HepG2 (cell line): Measurements from ENCODE around the gene DLEC1. TPM values are rescaled to one million over a fixed set of nuclear protein-coding genes. Genes with fewer than 3 reads are reported as not detected.

Source experiments
- ASH2L ChIP-seq: fragments of 300-600, 200-600 bp; sonication (generic); IDR thresholded peaks from 2 replicates; pipeline ENCODE4 v1.7.0; 2017; ENCODE audit warnings: low read depth, mild to moderate bottlenecking, moderate library complexity, mixed read lengths, low read length; ENCODE audit not compliant: insufficient read length
- KMT2B ChIP-seq: IDR thresholded peaks from 2 replicates; pipeline ENCODE4 v1.6.1; 2016; ENCODE audit warnings: missing genetic modification reagents, missing compliant biosample characterization
- MEIS2 ChIP-seq: sonication (generic); formaldehyde crosslinking; IDR thresholded peaks from 2 replicates; pipeline ENCODE4 v1.9.0; 2021; ENCODE audit warnings: mild to moderate bottlenecking, missing genetic modification reagents
- NFE2 ChIP-seq: sonication (generic); formaldehyde crosslinking; IDR thresholded peaks from 2 replicates; pipeline ENCODE4 v1.4.0; 2020; ENCODE audit warnings: missing genetic modification reagents
- RFXAP ChIP-seq: sonication (generic); formaldehyde crosslinking; IDR thresholded peaks from 2 replicates; pipeline ENCODE4 v1.4.0; 2020; ENCODE audit warnings: missing genetic modification reagents, borderline replicate concordance
- TBL1XR1 ChIP-seq: fragments of 150-350 bp; IDR thresholded peaks from 2 replicates; pipeline ENCODE4 v1.6.1; 2014; ENCODE audit warnings: borderline replicate concordance, low read length; ENCODE audit not compliant: partially characterized antibody
- TSC22D2 ChIP-seq: sonication (generic); formaldehyde crosslinking; IDR thresholded peaks from 2 replicates; pipeline ENCODE4 v1.5.1; 2020; ENCODE audit warnings: missing genetic modification reagents, mild to moderate bottlenecking, borderline replicate concordance
- ZIK1 ChIP-seq: sonication (generic); formaldehyde crosslinking; IDR thresholded peaks from 2 replicates; pipeline ENCODE4 v1.5.0; 2020; ENCODE audit warnings: mild to moderate bottlenecking, low read depth, missing genetic modification reagents, borderline replicate concordance
- ZNF138 ChIP-seq: sonication (generic); formaldehyde crosslinking; IDR thresholded peaks from 2 replicates; pipeline ENCODE4 v1.5.0; 2020; ENCODE audit warnings: mild to moderate bottlenecking, low read depth, missing genetic modification reagents
- ZNF543 ChIP-seq: sonication (generic); formaldehyde crosslinking; IDR thresholded peaks from 2 replicates; pipeline ENCODE4 v1.4.0; 2020; ENCODE audit warnings: mild to moderate bottlenecking, missing genetic modification reagents
- ZNF652 ChIP-seq: IDR thresholded peaks from 2 replicates; pipeline ENCODE4 v1.6.1; 2016; ENCODE audit warnings: low read depth, borderline replicate concordance
- ZNF703 ChIP-seq: sonication (generic); formaldehyde crosslinking; IDR thresholded peaks from 2 replicates; pipeline ENCODE4 v1.5.1; 2020; ENCODE audit warnings: missing genetic modification reagents, mild to moderate bottlenecking, moderate library complexity, borderline replicate concordance
- ZNF83 ChIP-seq: sonication (generic); formaldehyde crosslinking; IDR thresholded peaks from 2 replicates; pipeline ENCODE4 v1.4.0; 2020; ENCODE audit warnings: missing genetic modification reagents, mild to moderate bottlenecking, borderline replicate concordance
- polyA plus RNA-seq, 8 experiments: library from polyadenylated mRNA; depleted of rRNA in 3 of 8; stranded (reverse) in 7 of 8; unstranded in 1 of 8; fragments of >200 nt; fragmentation: Illumina TruSeq in 4 of 8; extraction: Trizol in 4 of 8; gene quantifications; 2 replicates each; pipeline versions ENCODE4 v1.2.1 to v1.2.3, GENCODE V29; 2011 to 2016; ENCODE audit warnings: low read depth in 4 of 8, missing spikeins in 1 of 8, mixed read lengths in 1 of 8; ENCODE audit not compliant: insufficient read depth in 1 of 8
- total RNA-seq, 5 experiments: library from RNA; depleted of rRNA; stranded (reverse); fragments of >200 nt; fragmentation: Illumina TruSeq; extraction: Trizol; gene quantifications; 2 replicates each; pipeline ENCODE4 v1.2.3, GENCODE V29; 2016; ENCODE audit warnings: low read depth in 1 of 5
- TF ChIP-seq, protein P1 (sequence below): IDR thresholded peaks from 2 replicates; pipeline ENCODE4 v1.6.1; 2016; ENCODE audit warnings: missing biosample characterization, missing genetic modification reagents, low read depth
- TF ChIP-seq, protein P2 (sequence below): sonication (generic); formaldehyde crosslinking; conservative IDR thresholded peaks from 2 replicates; pipeline ENCODE4 v1.4.0; 2020; ENCODE audit warnings: missing genetic modification reagents
- TF ChIP-seq, protein P3 (sequence below): sonication (generic); formaldehyde crosslinking; IDR thresholded peaks from 2 replicates; pipeline ENCODE4 v1.8.0; 2022; ENCODE audit warnings: missing genetic modification reagents, mild to moderate bottlenecking, moderate library complexity, borderline replicate concordance
- TF ChIP-seq, protein P4 (sequence below): sonication (generic); formaldehyde crosslinking; IDR thresholded peaks from 2 replicates; pipeline ENCODE4 v1.4.0; 2020; ENCODE audit warnings: missing genetic modification reagents
- TF ChIP-seq, protein P5 (sequence below): sonication (generic); formaldehyde crosslinking; IDR thresholded peaks from 2 replicates; pipeline ENCODE4 v1.4.0; 2020; ENCODE audit warnings: missing genetic modification reagents

Gene DLEC1
- total and polyA plus RNA-seq, 2 of the 13 experiments (the other 11 are each of a cell fraction or from before 2014, with no cell fraction given) = 0.09 TPM; not detected in 1

DNA sequence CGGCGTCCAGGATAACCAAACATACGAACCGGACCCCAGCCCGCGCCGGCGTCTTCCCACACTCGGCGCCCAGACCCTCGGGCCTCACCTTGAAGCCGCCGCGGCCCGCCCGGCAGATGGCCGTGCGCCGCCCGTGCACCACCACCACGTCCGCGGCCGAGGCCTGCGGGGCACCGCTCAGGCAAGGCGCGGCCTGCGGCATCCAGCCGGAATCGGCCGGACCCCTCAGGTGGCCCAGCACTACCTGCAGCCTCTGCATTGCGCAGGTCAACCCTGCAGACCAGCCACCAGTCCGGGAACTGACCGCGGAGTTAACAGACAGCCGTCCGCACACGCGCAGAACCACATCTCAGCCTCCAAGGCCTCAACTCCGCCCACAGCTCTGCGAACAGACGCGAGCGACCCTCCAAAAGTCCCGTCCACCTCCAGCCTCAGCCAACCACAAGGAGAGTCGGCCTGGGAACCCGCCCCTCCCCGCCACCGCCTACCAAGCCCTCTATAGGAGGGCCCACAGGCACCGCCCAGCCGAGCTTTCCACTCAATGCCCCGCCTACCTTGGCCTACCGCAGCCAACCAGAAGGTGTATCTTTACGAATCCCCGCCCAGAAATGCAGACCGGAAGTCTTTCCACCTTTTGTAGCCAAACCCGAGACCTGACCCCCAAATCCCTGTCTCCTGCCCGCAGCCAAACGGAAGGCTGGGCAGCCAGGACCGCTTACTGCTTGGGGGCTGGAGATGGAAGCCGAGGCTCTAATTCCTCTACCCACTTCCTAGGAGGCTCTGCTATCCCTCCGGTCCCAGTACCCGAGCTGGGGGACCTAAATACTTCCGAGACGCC is 98.0 kb downstream of the DLEC1 start, which contains the start of gene ACAA1 (continued):
- TF ChIP-seq, protein P1, sequence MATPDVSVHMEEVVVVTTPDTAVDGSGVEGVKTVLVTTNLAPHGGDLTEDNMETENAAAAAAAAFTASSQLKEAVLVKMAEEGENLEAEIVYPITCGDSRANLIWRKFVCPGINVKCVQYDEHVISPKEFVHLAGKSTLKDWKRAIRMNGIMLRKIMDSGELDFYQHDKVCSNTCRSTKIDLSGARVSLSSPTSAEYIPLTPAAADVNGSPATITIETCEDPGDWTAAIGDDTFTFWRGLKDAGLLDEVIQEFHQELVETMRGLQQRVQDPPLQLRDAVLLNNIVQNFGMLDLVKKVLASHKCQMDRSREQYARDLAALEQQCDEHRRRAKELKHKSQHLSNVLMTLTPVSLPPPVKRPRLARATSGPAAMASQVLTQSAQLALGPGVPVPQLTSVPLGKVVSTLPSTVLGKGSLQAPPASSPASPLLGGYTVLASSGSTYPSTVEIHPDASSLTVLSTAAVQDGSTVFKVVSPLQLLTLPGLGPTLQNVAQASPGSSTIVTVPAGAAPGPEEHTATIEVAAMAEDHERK (CRISPR knock-in tag) = no peak
- TF ChIP-seq ZNF652 (no peak), ZIK1 (CRISPR knock-in tag) (peak; percentile 71; the same call in 1 of the 2 replicates), NFE2 (CRISPR knock-in tag) (no peak), ASH2L (no peak), RFXAP (CRISPR knock-in tag) (no peak), ZNF543 (CRISPR knock-in tag) (peak; percentile 68; the same call in 1 of the 2 replicates), ZNF138 (CRISPR knock-in tag) (no peak; the same call in 1 of the 2 replicates), MEIS2 (no peak), ZNF703 (no peak), KMT2B (no peak), TSC22D2 (no peak), TBL1XR1 (no peak), ZNF83 (CRISPR knock-in tag) (0 out of 2 replicates have a peak, but pooled peaks have one; percentile 21)
- TF ChIP-seq, protein P2, sequence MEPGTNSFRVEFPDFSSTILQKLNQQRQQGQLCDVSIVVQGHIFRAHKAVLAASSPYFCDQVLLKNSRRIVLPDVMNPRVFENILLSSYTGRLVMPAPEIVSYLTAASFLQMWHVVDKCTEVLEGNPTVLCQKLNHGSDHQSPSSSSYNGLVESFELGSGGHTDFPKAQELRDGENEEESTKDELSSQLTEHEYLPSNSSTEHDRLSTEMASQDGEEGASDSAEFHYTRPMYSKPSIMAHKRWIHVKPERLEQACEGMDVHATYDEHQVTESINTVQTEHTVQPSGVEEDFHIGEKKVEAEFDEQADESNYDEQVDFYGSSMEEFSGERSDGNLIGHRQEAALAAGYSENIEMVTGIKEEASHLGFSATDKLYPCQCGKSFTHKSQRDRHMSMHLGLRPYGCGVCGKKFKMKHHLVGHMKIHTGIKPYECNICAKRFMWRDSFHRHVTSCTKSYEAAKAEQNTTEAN (CRISPR knock-in tag) = no peak
- TF ChIP-seq, protein P3, sequence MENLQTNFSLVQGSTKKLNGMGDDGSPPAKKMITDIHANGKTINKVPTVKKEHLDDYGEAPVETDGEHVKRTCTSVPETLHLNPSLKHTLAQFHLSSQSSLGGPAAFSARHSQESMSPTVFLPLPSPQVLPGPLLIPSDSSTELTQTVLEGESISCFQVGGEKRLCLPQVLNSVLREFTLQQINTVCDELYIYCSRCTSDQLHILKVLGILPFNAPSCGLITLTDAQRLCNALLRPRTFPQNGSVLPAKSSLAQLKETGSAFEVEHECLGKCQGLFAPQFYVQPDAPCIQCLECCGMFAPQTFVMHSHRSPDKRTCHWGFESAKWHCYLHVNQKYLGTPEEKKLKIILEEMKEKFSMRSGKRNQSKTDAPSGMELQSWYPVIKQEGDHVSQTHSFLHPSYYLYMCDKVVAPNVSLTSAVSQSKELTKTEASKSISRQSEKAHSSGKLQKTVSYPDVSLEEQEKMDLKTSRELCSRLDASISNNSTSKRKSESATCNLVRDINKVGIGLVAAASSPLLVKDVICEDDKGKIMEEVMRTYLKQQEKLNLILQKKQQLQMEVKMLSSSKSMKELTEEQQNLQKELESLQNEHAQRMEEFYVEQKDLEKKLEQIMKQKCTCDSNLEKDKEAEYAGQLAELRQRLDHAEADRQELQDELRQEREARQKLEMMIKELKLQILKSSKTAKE (CRISPR knock-in tag) = no peak; the same call in 1 of the 2 replicates
- TF ChIP-seq, protein P4, sequence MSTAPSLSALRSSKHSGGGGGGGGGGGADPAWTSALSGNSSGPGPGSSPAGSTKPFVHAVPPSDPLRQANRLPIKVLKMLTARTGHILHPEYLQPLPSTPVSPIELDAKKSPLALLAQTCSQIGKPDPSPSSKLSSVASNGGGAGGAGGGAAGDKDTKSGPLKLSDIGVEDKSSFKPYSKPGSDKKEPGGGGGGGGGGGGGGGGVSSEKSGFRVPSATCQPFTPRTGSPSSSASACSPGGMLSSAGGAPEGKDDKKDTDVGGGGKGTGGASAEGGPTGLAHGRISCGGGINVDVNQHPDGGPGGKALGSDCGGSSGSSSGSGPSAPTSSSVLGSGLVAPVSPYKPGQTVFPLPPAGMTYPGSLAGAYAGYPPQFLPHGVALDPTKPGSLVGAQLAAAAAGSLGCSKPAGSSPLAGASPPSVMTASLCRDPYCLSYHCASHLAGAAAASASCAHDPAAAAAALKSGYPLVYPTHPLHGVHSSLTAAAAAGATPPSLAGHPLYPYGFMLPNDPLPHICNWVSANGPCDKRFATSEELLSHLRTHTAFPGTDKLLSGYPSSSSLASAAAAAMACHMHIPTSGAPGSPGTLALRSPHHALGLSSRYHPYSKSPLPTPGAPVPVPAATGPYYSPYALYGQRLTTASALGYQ (CRISPR knock-in tag) = no peak
- TF ChIP-seq, protein P5, sequence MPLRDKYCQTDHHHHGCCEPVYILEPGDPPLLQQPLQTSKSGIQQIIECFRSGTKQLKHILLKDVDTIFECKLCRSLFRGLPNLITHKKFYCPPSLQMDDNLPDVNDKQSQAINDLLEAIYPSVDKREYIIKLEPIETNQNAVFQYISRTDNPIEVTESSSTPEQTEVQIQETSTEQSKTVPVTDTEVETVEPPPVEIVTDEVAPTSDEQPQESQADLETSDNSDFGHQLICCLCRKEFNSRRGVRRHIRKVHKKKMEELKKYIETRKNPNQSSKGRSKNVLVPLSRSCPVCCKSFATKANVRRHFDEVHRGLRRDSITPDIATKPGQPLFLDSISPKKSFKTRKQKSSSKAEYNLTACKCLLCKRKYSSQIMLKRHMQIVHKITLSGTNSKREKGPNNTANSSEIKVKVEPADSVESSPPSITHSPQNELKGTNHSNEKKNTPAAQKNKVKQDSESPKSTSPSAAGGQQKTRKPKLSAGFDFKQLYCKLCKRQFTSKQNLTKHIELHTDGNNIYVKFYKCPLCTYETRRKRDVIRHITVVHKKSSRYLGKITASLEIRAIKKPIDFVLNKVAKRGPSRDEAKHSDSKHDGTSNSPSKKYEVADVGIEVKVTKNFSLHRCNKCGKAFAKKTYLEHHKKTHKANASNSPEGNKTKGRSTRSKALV (CRISPR knock-in tag) = no peak
